DOHH2 (cell line): Measurements from ENCODE around the gene DUS4L.

Experiments used
- H3F3A ChIP-seq: fragments of 200-600 bp; sonication (generic), shearing (Covaris generic); 2 replicates; pipeline ENCODE4 v1.6.0; 2016; ENCODE audit warnings: antibody characterized with exemption, mild to moderate bottlenecking; ENCODE audit not compliant: control insufficient read depth, insufficient read depth
- H3K27ac ChIP-seq: fragments of 200-600 bp; sonication (generic); 2 replicates; pipeline ENCODE4 v1.5.1; 2014; ENCODE audit warnings: low read depth, mild to moderate bottlenecking, low read length, moderate library complexity
- H3K27me3 ChIP-seq: fragments of 200-600 bp; sonication (generic); 2 replicates; pipeline ENCODE4 v1.6.1; 2014; ENCODE audit warnings: mild to moderate bottlenecking, low read length, mixed read lengths; ENCODE audit not compliant: control insufficient read depth
- H3K36me3 ChIP-seq: fragments of 200-600 bp; sonication (generic); 2 replicates; pipeline ENCODE4 v1.6.1; 2014; ENCODE audit warnings: mild to moderate bottlenecking, low read length, moderate library complexity, mixed read lengths; ENCODE audit not compliant: control insufficient read depth
- H3K4me1 ChIP-seq: fragments of 200-600 bp; sonication (generic); 2 replicates; pipeline ENCODE4 v1.6.1; 2014; ENCODE audit warnings: mild to moderate bottlenecking, low read length, mixed read lengths; ENCODE audit not compliant: control insufficient read depth
- H3K4me2 ChIP-seq: fragments of 200-600 bp; sonication (generic); 2 replicates; pipeline ENCODE4 v1.6.0; 2014; ENCODE audit warnings: mild to moderate bottlenecking, low read length, moderate library complexity
- H3K4me3 ChIP-seq: fragments of 200-600 bp; sonication (generic); 2 replicates; pipeline ENCODE4 v1.5.1; 2014; ENCODE audit warnings: mild to moderate bottlenecking, low read length, mixed read lengths
- H3K79me2 ChIP-seq: fragments of 200-600 bp; sonication (generic); 2 replicates; pipeline ENCODE4 v1.6.1; 2014; ENCODE audit warnings: mild to moderate bottlenecking, low read length, mixed read lengths; ENCODE audit not compliant: control insufficient read depth
- H3K9me2 ChIP-seq: fragments of 200-600 bp; sonication (generic); replicated peaks from 2 replicates; pipeline ENCODE4 v1.6.1; 2014; ENCODE audit warnings: mild to moderate bottlenecking, low read length, mixed read lengths; ENCODE audit not compliant: control insufficient read depth
- H3K9me3 ChIP-seq: fragments of 200-600 bp; sonication (generic); 2 replicates; pipeline ENCODE4 v1.6.1; 2014; ENCODE audit warnings: antibody characterized with exemption, low read length, mixed read lengths; ENCODE audit not compliant: control insufficient read depth, insufficient read depth
- H4K20me1 ChIP-seq: fragments of 200-600 bp; sonication (generic); 2 replicates; pipeline ENCODE4 v1.6.0; 2014; ENCODE audit warnings: low read depth, mild to moderate bottlenecking, antibody characterized with exemption, low read length, moderate library complexity; ENCODE audit not compliant: control insufficient read depth, insufficient read depth
- EZH2phosphoT487 ChIP-seq: fragments of 200-600 bp; sonication (generic); IDR thresholded peaks from 2 replicates; pipeline ENCODE4 v1.6.1; 2017; ENCODE audit warnings: borderline replicate concordance, mild to moderate bottlenecking, antibody characterized with exemption, low read length, moderate library complexity, mixed read lengths
- TF ChIP-seq, protein P1 (sequence below): fragments of 200-600 bp; sonication (generic); IDR thresholded peaks from one replicate; pipeline ENCODE4 v1.5.1; 2014; ENCODE audit warnings: antibody characterized with exemption, mild to moderate bottlenecking, low read depth, low read length; ENCODE audit not compliant: poor library complexity, severe bottlenecking

The DUS4L gene

DNA sequence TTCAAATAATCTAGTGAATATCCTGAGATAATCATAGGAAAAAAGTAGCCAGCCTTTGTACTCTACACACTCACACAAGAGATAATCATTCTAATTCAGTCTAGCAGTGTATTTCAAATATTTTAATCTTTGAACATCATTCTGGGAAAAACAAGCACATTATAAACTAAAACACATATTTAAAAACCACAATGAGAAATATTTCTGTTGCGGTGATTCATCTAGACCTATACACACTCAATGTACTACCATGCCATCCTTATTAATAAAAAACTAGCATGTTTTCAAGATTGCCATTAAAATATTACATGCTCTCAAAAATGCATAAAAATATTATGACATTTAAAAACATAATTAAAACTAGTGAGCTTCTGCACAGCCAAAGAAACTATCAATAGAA lies 11.8 kb upstream of the DUS4L start:
- Histone ChIP-seq H3K9me3 (no peaks in the 10 kb centered on the region), H3F3A (no peaks in the 10 kb centered on the region), H3K27ac (no peak overlapping the region), H3K79me2 (peaks cover 5% of the 10 kb centered on the region; the same call in 1 of the 2 replicates), H3K27me3 (no peaks in the 10 kb centered on the region), H3K4me2 (no peak overlapping the region), H3K4me1 (peaks cover 6% of the 10 kb centered on the region; the same call in 1 of the 2 replicates), H4K20me1 (no peaks in the 10 kb centered on the region), H3K9me2 (no peaks in the 10 kb centered on the region), H3K36me3 (peaks cover 44% of the 10 kb centered on the region), H3K4me3 (no peak overlapping the region)
- no peak for TF ChIP-seq EZH2phosphoT487
- TF ChIP-seq, protein P1, sequence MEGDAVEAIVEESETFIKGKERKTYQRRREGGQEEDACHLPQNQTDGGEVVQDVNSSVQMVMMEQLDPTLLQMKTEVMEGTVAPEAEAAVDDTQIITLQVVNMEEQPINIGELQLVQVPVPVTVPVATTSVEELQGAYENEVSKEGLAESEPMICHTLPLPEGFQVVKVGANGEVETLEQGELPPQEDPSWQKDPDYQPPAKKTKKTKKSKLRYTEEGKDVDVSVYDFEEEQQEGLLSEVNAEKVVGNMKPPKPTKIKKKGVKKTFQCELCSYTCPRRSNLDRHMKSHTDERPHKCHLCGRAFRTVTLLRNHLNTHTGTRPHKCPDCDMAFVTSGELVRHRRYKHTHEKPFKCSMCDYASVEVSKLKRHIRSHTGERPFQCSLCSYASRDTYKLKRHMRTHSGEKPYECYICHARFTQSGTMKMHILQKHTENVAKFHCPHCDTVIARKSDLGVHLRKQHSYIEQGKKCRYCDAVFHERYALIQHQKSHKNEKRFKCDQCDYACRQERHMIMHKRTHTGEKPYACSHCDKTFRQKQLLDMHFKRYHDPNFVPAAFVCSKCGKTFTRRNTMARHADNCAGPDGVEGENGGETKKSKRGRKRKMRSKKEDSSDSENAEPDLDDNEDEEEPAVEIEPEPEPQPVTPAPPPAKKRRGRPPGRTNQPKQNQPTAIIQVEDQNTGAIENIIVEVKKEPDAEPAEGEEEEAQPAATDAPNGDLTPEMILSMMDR: no peak

GRCh38 chr7:107555893-107556292 lies 7.9 kb upstream of the DUS4L start:
- H3K4me3 ChIP-seq: no peak overlapping the region
- no peak overlapping the region for H3K4me2 ChIP-seq
- H3K9me2 ChIP-seq: no peaks in the 10 kb centered on the region
- peaks cover 25% of the 10 kb centered on the region for H3K79me2 ChIP-seq
- H3K9me3 ChIP-seq: no peaks in the 10 kb centered on the region
- H3K27me3 ChIP-seq: no peaks in the 10 kb centered on the region
- H3K36me3 ChIP-seq: peaks cover 50% of the 10 kb centered on the region
- H4K20me1 ChIP-seq: no peaks in the 10 kb centered on the region
- H3K27ac ChIP-seq: no peak overlapping the region
- TF ChIP-seq, protein P1: no peak
- TF ChIP-seq EZH2phosphoT487: no peak
- peaks cover 6% of the 10 kb centered on the region; the same call in 1 of the 2 replicates for H3K4me1 ChIP-seq
- no peaks in the 10 kb centered on the region for H3F3A ChIP-seq

GRCh38 chr7:107559864-107560263 lies 3.9 kb upstream of the DUS4L start:
- Histone ChIP-seq H3K9me2 (no peaks in the 10 kb centered on the region), H3K36me3 (peaks cover 33% of the 10 kb centered on the region), H3K9me3 (no peaks in the 10 kb centered on the region), H3F3A (no peaks in the 10 kb centered on the region), H4K20me1 (no peaks in the 10 kb centered on the region), H3K4me3 (no peak overlapping the region), H3K4me1 (peaks cover 18% of the 10 kb centered on the region), H3K79me2 (peaks cover 57% of the 10 kb centered on the region), H3K27ac (no peak overlapping the region), H3K4me2 (no peak overlapping the region), H3K27me3 (no peaks in the 10 kb centered on the region)
- TF ChIP-seq, protein P1: no peak
- TF ChIP-seq EZH2phosphoT487: no peak

DNA sequence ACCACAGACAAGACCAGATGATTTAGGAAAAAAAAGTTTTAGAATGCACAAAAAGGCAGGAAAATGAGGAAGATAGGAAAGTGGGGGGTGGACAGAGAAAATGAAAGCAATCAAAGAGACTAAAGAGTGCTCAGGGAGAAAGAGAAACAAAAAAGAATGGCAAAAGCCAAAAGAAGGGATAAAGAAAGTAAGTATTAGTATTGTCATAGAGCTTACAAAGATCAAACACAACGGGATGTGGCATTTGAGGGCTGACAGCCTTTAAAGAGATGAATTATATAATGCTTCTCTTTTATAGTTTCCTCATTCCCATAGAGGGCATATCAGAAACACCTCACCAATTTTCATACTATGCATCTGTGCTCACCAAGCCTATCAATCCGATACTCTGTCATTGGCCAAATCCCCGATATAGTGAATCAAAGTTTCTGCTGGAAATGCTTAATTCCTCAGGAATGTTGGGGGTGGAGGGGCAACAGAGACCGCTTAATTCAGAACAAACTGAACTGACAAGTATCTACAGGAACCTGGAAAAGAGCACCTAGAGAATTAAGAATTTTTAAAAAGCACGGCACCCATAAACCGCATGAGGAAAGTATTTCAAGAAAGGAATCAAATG lies 2.8 kb upstream of the DUS4L start:
- Histone ChIP-seq H3K27me3 (no peaks in the 10 kb centered on the region), H3K4me2 (no peak overlapping the region), H3K9me2 (no peaks in the 10 kb centered on the region), H3K9me3 (no peaks in the 10 kb centered on the region), H4K20me1 (no peaks in the 10 kb centered on the region), H3K4me1 (peaks cover 23% of the 10 kb centered on the region), H3F3A (no peaks in the 10 kb centered on the region), H3K79me2 (peaks cover 63% of the 10 kb centered on the region), H3K36me3 (peaks cover 26% of the 10 kb centered on the region), H3K27ac (no peak overlapping the region), H3K4me3 (no peak overlapping the region)
- no peak for TF ChIP-seq EZH2phosphoT487
- TF ChIP-seq, protein P1: no peak
